IMR-90 (cell line): Measurements from ENCODE around the gene RAB4B. TPM values are rescaled to one million over a fixed set of nuclear protein-coding genes. Genes with fewer than 3 reads are reported as not detected.

Experiments used
- ATAC-seq: fragments of 200-7000 bp; cut with Tn5 transposase; 2 replicates; pipeline ENCODE4 v1.9.1; 2020; ENCODE audit warnings: low read depth, mild to moderate bottlenecking, moderate library complexity
- BruUV-seq: library from RNA; stranded (reverse); fragments of 400-500 nt; replicated peaks from 2 replicates; lab custom pipeline; 2021; lab: Mats Ljungman, UMichigan
- CTCF ChIA-PET: fragments of 300-600 bp; formaldehyde crosslinking; extraction: SDS; loops from one replicate; lab custom pipeline; 2021; ENCODE audit warnings: antibody characterized with exemption; lab: Yijun Ruan, JAX
- POLR2A ChIA-PET: fragments of 300-600 bp; sonication (Branson Sonifier 250); formaldehyde crosslinking; loops from one replicate; lab custom pipeline; 2022; ENCODE audit warnings: antibody characterized with exemption; ENCODE audit not compliant: unreplicated experiment; lab: Charles Lee
- DNase-seq: peaks from one replicate; pipeline ENCODE4 v3.0.0; 2013
- H2AFZ ChIP-seq: replicated peaks from 2 replicates; pipeline ENCODE3; 2013; ENCODE audit warnings: low read length, mild to moderate bottlenecking; ENCODE audit not compliant: poor library complexity
- H2AK5ac ChIP-seq: 2 replicates; pipeline ENCODE4 v1.6.1; 2013; ENCODE audit warnings: low read depth, low read length, inconsistent platforms
- H2AK9ac ChIP-seq: replicated peaks from 2 replicates; pipeline ENCODE3; 2013; ENCODE audit warnings: mild to moderate bottlenecking, low read depth, low read length, moderate library complexity; ENCODE audit not compliant: poor library complexity
- H2BK120ac ChIP-seq: 2 replicates; pipeline ENCODE4 v1.6.1; 2013; ENCODE audit warnings: low read depth, low read length, inconsistent platforms
- H2BK15ac ChIP-seq: 3 replicates; pipeline ENCODE4 v1.6.1; 2013; ENCODE audit warnings: low read depth, low read length, inconsistent platforms
- H2BK20ac ChIP-seq: 2 replicates; pipeline ENCODE4 v1.6.1; 2013; ENCODE audit warnings: low read depth, mild to moderate bottlenecking, inconsistent platforms, low read length, moderate library complexity
- H2BK5ac ChIP-seq: 2 replicates; pipeline ENCODE4 v1.6.1; 2013; ENCODE audit warnings: mild to moderate bottlenecking, low read depth, low read length, inconsistent platforms; ENCODE audit not compliant: poor library complexity, severe bottlenecking
- H3K14ac ChIP-seq: replicated peaks from 2 replicates; pipeline ENCODE4 v1.6.1; 2013; ENCODE audit warnings: low read depth, low read length, inconsistent platforms
- H3K18ac ChIP-seq: 2 replicates; pipeline ENCODE4 v1.6.1; 2013; ENCODE audit warnings: low read depth, low read length, control low read depth
- H3K23ac ChIP-seq: 2 replicates; pipeline ENCODE4 v1.6.1; 2013; ENCODE audit warnings: low read depth, low read length, inconsistent platforms
- H3K27ac ChIP-seq: 2 replicates; pipeline ENCODE4 v1.5.1; 2013; ENCODE audit warnings: mild to moderate bottlenecking, control low read depth, low read length; ENCODE audit not compliant: insufficient read depth
- H3K27me3 ChIP-seq: 2 replicates; pipeline ENCODE4 v1.6.1; 2013; ENCODE audit warnings: low read length; ENCODE audit not compliant: control insufficient read depth, insufficient read depth
- H3K36me3 ChIP-seq: 2 replicates; pipeline ENCODE4 v1.6.1; 2013; ENCODE audit warnings: low read length, mixed read lengths; ENCODE audit not compliant: control insufficient read depth, insufficient read depth
- H3K4ac ChIP-seq: 2 replicates; pipeline ENCODE4 v1.6.1; 2013; ENCODE audit warnings: low read depth, low read length, inconsistent platforms
- H3K4me1 ChIP-seq: 2 replicates; pipeline ENCODE4 v1.6.1; 2013; ENCODE audit warnings: low read length, mixed read lengths; ENCODE audit not compliant: control insufficient read depth, insufficient read depth
- H3K4me2 ChIP-seq: 2 replicates; pipeline ENCODE4 v1.6.1; 2013; ENCODE audit warnings: low read depth, mild to moderate bottlenecking, control low read depth, low read length, moderate library complexity
- H3K4me3 ChIP-seq: 2 replicates; pipeline ENCODE4 v1.5.1; 2013; ENCODE audit warnings: low read depth, mild to moderate bottlenecking, control low read depth, low read length, moderate library complexity; ENCODE audit not compliant: insufficient read depth
- H3K56ac ChIP-seq: 2 replicates; pipeline ENCODE4 v1.6.1; 2013; ENCODE audit warnings: low read length, inconsistent platforms; ENCODE audit not compliant: insufficient read depth; ENCODE audit errors: extremely low read depth
- H3K79me1 ChIP-seq, 2 experiments: 2 replicates each; pipeline ENCODE4 v1.6.1; 2013; ENCODE audit warnings: low read length in 2 of 2, inconsistent platforms in 1 of 2, low read depth in 1 of 2
- H3K9ac ChIP-seq: 2 replicates; pipeline ENCODE4 v1.6.1; 2013; ENCODE audit warnings: low read depth, low read length, control low read depth
- H3K9me1 ChIP-seq: 2 replicates; pipeline ENCODE4 v1.6.1; 2013; ENCODE audit warnings: low read length, inconsistent platforms; ENCODE audit not compliant: insufficient read depth
- H3K9me3 ChIP-seq: 2 replicates; pipeline ENCODE4 v1.6.1; 2013; ENCODE audit warnings: low read length; ENCODE audit not compliant: control insufficient read depth, insufficient read depth
- H4K20me1 ChIP-seq: 2 replicates; pipeline ENCODE4 v1.6.1; 2013; ENCODE audit warnings: low read length, inconsistent platforms; ENCODE audit not compliant: insufficient read depth
- H4K5ac ChIP-seq: 2 replicates; pipeline ENCODE4 v1.6.1; 2013; ENCODE audit warnings: mild to moderate bottlenecking, low read depth, low read length, control low read depth
- H4K8ac ChIP-seq, 2 experiments: 2 replicates each; pipeline ENCODE4 v1.6.1; 2013; ENCODE audit warnings: low read depth in 2 of 2, low read length in 2 of 2, control low read depth in 1 of 2, inconsistent platforms in 1 of 2
- H4K91ac ChIP-seq: 2 replicates; pipeline ENCODE4 v1.6.1; 2013; ENCODE audit warnings: low read depth, low read length, inconsistent platforms; ENCODE audit not compliant: insufficient read depth
- ELK1 ChIP-seq: fragments of 150-350 bp; IDR thresholded peaks from 2 replicates; pipeline ENCODE4 v1.6.1; 2016; ENCODE audit warnings: low read depth, mild to moderate bottlenecking, low read length, moderate library complexity, borderline replicate concordance
- FOS ChIP-seq: fragments of 150-350 bp; IDR thresholded peaks from 2 replicates; pipeline ENCODE4 v1.6.1; 2016; ENCODE audit warnings: low read depth, low read length
- MAFK ChIP-seq: IDR thresholded peaks from 2 replicates; pipeline ENCODE4 v1.6.1; 2012; ENCODE audit warnings: low read depth, low read length, improper control_type of control experiment
- MXI1 ChIP-seq: IDR thresholded peaks from 2 replicates; pipeline ENCODE4 v1.6.1; 2012; ENCODE audit warnings: low read depth, mild to moderate bottlenecking, low read length, moderate library complexity, borderline replicate concordance
- NFE2L2 ChIP-seq: fragments of 150-350 bp; IDR thresholded peaks from 2 replicates; pipeline ENCODE4 v1.6.1; 2016; ENCODE audit warnings: low read depth, mild to moderate bottlenecking, low read length
- RFX5 ChIP-seq: IDR thresholded peaks from 2 replicates; pipeline ENCODE4 v1.8.0; 2012; ENCODE audit warnings: low read depth, mild to moderate bottlenecking, low read length, moderate library complexity
- WGBS, 2 experiments: methylation state at CpG; one replicate each; pipeline versions ENCODE4 v1.1.5 to v1.1.7; 2013; ENCODE audit warnings: missing lambda C conversion rate in 2 of 2; ENCODE audit not compliant: insufficient read length in 1 of 2; ENCODE audit errors: extremely low coverage in 2 of 2; 5-methylcytosine and 5-hydroxymethylcytosine counted together
- dilution Hi-C: fragments of 300-500 bp; cut with HindIII; formaldehyde crosslinking; loops from one replicate; pipeline ENCODE4 v1.14.3; 2018; ENCODE audit warnings: low sequenced_read_pairs; ENCODE audit not compliant: unreplicated experiment
- in situ Hi-C: fragments of 300-500 bp; cut with MboI; formaldehyde crosslinking; loops from 3 replicates; pipeline ENCODE4 v1.14.3; 2019; ENCODE audit warnings: low sequenced_read_pairs, inconsistent platforms, mixed read lengths
- intact Hi-C: fragments of 100-400 bp; cut with micrococcal nuclease; formaldehyde crosslinking; loops from 2 replicates; pipeline ENCODE4 v1.10.0; 2022
- polyA plus RNA-seq, 3 experiments: library from polyadenylated mRNA; depleted of rRNA; stranded (reverse); fragments of >200 nt; gene quantifications; 2 replicates each; pipeline ENCODE4 v1.2.3, GENCODE V29; 2012; ENCODE audit warnings: low replicate concordance in 1 of 3
- total RNA-seq: library from RNA; depleted of rRNA; stranded (reverse); fragments of >200 nt; gene quantifications from 2 replicates; pipeline ENCODE4 v1.2.3, GENCODE V29; 2012
- TF ChIP-seq, protein P1 (sequence below): fragments of 150-350 bp; IDR thresholded peaks from 2 replicates; pipeline ENCODE4 v1.6.1; 2017; ENCODE audit warnings: mild to moderate bottlenecking, antibody characterized with exemption, low read length, low read depth

RAB4B gene
- total and polyA plus RNA-seq, 2 of the 4 experiments (the other 2 are of a cell fraction), result 7.9 to 21.4 TPM

DNA sequence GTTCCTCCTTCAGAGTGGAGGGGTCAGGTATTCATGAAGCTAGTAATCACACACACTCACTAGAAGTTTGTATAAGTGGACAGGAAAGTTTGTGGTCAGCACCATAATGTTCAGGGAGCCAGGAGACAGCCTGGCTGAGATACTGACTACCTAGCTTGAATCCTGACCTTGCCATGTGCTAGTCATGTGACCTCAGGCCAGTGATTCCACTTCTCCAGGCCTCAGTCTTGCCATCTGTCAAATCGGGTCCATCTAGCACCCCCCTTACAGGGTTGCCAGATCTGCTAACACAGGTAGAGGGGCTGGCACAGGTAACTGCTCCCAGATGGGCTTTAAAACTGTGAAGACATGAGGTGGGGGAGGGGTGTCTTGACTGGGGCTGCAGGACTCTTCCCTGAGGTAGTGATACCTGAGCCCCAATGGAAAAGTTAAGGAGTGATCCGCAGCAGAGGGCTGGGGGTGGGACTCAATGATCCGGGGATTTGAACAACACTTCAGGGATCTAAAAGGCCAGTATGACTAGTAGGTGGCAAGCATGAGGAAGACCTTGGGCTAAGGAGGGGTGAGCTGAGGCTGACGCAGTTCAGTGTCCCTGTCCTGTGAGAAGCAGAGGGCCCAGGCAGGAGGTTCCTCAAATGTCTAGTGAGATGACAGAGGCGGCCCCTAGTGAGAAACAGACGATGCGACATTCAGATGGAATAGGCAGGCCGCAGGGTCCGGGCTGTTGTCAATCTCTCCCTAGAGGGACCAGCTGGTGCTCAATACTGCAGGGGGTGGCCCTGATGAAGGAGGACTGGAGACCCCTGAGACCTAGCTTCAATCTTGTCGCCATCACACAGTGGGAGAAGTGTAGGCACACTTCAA, 36.3 kb upstream of the RAB4B start:
- H2AK9ac ChIP-seq, result peak overlapping the region; percentile 9
- no peak overlapping the region for H3K56ac ChIP-seq
- CTCF ChIA-PET, result interaction anchor here (0.5 kb wide), 1 partner anchor 92 kb away, joined by 3 read pairs; no protein-coding TSS in a partner anchor
- dilution Hi-C loops (no loop called here), intact Hi-C loops (no loop called here), in situ Hi-C loops (no loop called here)
- peaks cover 10% of the 10 kb centered on the region for H3K4me1 ChIP-seq
- no peak overlapping the region for H4K5ac ChIP-seq
- TSS peak; percentile 82 for BruUV-seq
- no peak overlapping the region for H3K18ac ChIP-seq
- H3K36me3 ChIP-seq, result peaks cover 20% of the 10 kb centered on the region
- no peak overlapping the region for H2AFZ ChIP-seq
- no peak overlapping the region for H2BK5ac ChIP-seq
- H2BK20ac ChIP-seq, result no peak overlapping the region
- H3K9ac ChIP-seq, result no peak overlapping the region
- no peak overlapping the region for H3K4me3 ChIP-seq
- DNase-seq (no peak), ATAC-seq (no peak)
- 78% methylated on average over 5 of the region's 10 CpGs; no CpG with 5 or more reads in 1 of the 2 experiments for WGBS, 2 experiments
- peaks cover 7% of the 10 kb centered on the region; the same call in 1 of the 2 replicates for H3K9me1 ChIP-seq
- no peak overlapping the region for H4K91ac ChIP-seq
- TF ChIP-seq MAFK, result no peak
- TF ChIP-seq NFE2L2, result no peak
- TF ChIP-seq MXI1, result no peak
- TF ChIP-seq RFX5, result no peak
- TF ChIP-seq, protein P1, sequence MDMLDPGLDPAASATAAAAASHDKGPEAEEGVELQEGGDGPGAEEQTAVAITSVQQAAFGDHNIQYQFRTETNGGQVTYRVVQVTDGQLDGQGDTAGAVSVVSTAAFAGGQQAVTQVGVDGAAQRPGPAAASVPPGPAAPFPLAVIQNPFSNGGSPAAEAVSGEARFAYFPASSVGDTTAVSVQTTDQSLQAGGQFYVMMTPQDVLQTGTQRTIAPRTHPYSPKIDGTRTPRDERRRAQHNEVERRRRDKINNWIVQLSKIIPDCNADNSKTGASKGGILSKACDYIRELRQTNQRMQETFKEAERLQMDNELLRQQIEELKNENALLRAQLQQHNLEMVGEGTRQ, result 0 out of 2 replicates have a peak, but pooled peaks have one; percentile 15
- TF ChIP-seq ELK1, result no peak
- TF ChIP-seq FOS, result no peak
- H3K27ac ChIP-seq, result no peak overlapping the region
- H4K20me1 ChIP-seq, result no peaks in the 10 kb centered on the region
- no peak overlapping the region for H4K8ac ChIP-seq
- H2AK5ac ChIP-seq, result 0 out of 2 replicates have a peak overlapping the region, but pooled peaks have one; percentile 4
- H3K27me3 ChIP-seq, result no peaks in the 10 kb centered on the region
- H2BK15ac ChIP-seq, result no peak overlapping the region
- no peak overlapping the region for H3K4me2 ChIP-seq
- no peak overlapping the region; the same call in 1 of the 2 replicates for H3K23ac ChIP-seq
- H2BK120ac ChIP-seq, result no peak overlapping the region
- no peak overlapping the region for H3K14ac ChIP-seq
- H3K4ac ChIP-seq, result no peak overlapping the region
- peaks cover 0 to 4% of the 10 kb centered on the region in 2 experiments; a peak in 1 of 4 replicates for H3K79me1 ChIP-seq
- POLR2A ChIA-PET, result interaction anchor here (0.5 kb wide), 1 partner anchor 59 kb away, joined by 3 read pairs; no protein-coding TSS in a partner anchor
- no peaks in the 10 kb centered on the region for H3K9me3 ChIP-seq
